ENCODE results near the gene DUOXA1. TPM values are rescaled to one million over a fixed set of nuclear protein-coding genes. Genes with fewer than 3 reads are reported as not detected.
A peak's percentile ranks its signal among the peaks of the same experiment; 100 is the strongest.

DUOXA1 gene
- total and polyA plus RNA-seq, 9 of the 15 experiments (the other 6 are each of a cell fraction or from before 2014, with no cell fraction given): 0.17 to 0.74 (median 0.24) TPM; not detected in 6

DNA sequence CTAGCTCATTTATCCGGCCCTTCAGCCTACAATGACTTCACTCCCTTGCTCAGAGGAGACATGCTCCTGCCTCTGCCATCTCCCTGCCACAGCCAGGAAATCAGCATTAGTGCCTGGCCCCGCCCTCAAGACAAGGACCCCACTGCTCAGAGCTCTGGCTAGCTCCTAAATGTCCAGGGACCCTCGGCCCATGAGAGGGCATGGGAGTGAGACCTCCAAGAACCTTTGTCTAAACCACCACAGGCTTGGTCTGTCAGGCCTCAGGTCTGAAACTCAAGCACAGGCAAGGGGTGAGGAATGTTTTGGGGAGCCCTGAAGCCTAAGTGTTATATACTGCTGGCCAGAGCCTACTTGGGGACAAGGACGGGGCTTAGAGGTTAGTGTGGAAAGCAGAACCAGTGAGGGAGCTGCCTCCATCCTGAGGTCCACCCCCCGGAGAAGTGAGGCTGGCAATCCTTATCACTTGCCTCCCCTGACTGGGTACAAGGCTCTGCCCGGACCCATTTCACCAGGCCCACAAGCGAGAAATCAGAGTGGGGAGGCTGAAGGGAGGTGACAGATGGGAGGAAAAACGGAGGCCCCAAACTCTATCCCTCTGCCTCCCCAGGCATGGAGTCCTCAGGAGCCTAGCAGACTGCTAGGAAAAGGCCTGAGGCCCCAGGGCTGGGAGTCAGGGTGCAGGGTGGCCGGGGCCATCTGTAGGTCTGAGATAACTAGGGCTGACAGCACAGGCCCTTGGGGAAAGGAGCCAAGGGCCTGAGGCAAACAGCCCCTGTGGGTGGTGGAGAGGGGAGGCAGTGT lies 39.3 kb upstream of the DUOXA1 start (continued):
- TF ChIP-seq UBTF (IDR thresholded peaks at IDR 0.05; ENCODE audit: borderline replicate concordance in 1 of 2, low read depth in 2 of 2, low read length in 2 of 2): 0 out of 4 replicates have a peak, but pooled peaks of 1 of the 2 experiments have one; percentile 41
- TF ChIP-seq POLR2G (IDR thresholded peaks at IDR 0.05; ENCODE audit: low read depth, low read length): peak; percentile 52
- TF ChIP-seq, protein P1, sequence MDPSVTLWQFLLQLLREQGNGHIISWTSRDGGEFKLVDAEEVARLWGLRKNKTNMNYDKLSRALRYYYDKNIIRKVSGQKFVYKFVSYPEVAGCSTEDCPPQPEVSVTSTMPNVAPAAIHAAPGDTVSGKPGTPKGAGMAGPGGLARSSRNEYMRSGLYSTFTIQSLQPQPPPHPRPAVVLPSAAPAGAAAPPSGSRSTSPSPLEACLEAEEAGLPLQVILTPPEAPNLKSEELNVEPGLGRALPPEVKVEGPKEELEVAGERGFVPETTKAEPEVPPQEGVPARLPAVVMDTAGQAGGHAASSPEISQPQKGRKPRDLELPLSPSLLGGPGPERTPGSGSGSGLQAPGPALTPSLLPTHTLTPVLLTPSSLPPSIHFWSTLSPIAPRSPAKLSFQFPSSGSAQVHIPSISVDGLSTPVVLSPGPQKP (CRISPR knock-in tag; IDR thresholded peaks at IDR 0.05): no peak
- TF ChIP-seq CBX2 (IDR thresholded peaks at IDR 0.05; ENCODE audit: insufficient read depth, low read length, poor library complexity, severe bottlenecking): no peak
- TF ChIP-seq FOXO4 (CRISPR knock-in tag; IDR thresholded peaks at IDR 0.05): no peak
- TF ChIP-seq POLR2AphosphoS5 (IDR thresholded peaks at IDR 0.05; ENCODE audit: control insufficient read depth, insufficient read depth, low read depth, low read length): peak; percentile 50; the same call in 1 of the 2 replicates
- no peak for TF ChIP-seq EP400 (IDR thresholded peaks at IDR 0.05)
- TF ChIP-seq BCL6 (CRISPR knock-in tag; IDR thresholded peaks at IDR 0.05): no peak
- no peak for TF ChIP-seq CUX1 (CRISPR knock-in tag; IDR thresholded peaks at IDR 0.05)
- TF ChIP-seq TSC22D4 (tag; IDR thresholded peaks at IDR 0.05): no peak
- no peak for TF ChIP-seq CREB1 (IDR thresholded peaks at IDR 0.05)
- no peak for TF ChIP-seq CREB1 (CRISPR knock-in tag; IDR thresholded peaks at IDR 0.05)
- no peak for TF ChIP-seq PRMT5 (CRISPR knock-in tag; IDR thresholded peaks at IDR 0.05)
- peak; percentile 65; the same call in 1 of the 2 replicates for TF ChIP-seq SMARCE1 (IDR thresholded peaks at IDR 0.05)
- TF ChIP-seq HEY1 (CRISPR knock-in tag; IDR thresholded peaks at IDR 0.05; ENCODE audit: borderline replicate concordance): no peak
